GM23338 (cell line): ENCODE results near the gene RNF213.

Experiments
- CREB1 ChIP-seq: fragments of 250-450 bp; sonication (Bioruptor Pico); IDR thresholded peaks from 2 replicates; pipeline ENCODE4 v1.5.0; 2020; ENCODE audit warnings: low read depth, mild to moderate bottlenecking, moderate library complexity
- EZH2 ChIP-seq: fragments of 200-600 bp; sonication (generic); IDR thresholded peaks from one replicate; pipeline ENCODE4 v1.8.0; 2017; ENCODE audit warnings: antibody characterized with exemption, mild to moderate bottlenecking, low read depth; ENCODE audit not compliant: unreplicated experiment
- EZH2phosphoT487 ChIP-seq: fragments of 200-600 bp; sonication (generic); IDR thresholded peaks from one replicate; pipeline ENCODE4 v1.8.1; 2018; ENCODE audit warnings: antibody characterized with exemption; ENCODE audit not compliant: unreplicated experiment
- JUNB ChIP-seq: IDR thresholded peaks from one replicate; pipeline ENCODE4 v1.6.1; 2016; ENCODE audit warnings: antibody characterized with exemption; ENCODE audit not compliant: unreplicated experiment
- NANOG ChIP-seq: IDR thresholded peaks from 2 replicates; pipeline ENCODE4 v1.6.1; 2016; ENCODE audit warnings: antibody characterized with exemption, borderline replicate concordance
- POLR2AphosphoS5 ChIP-seq: IDR thresholded peaks from 2 replicates; pipeline ENCODE4 v1.6.1; 2016; ENCODE audit warnings: antibody characterized with exemption, low read depth
- REST ChIP-seq: IDR thresholded peaks from one replicate; pipeline ENCODE4 v1.6.1; 2018; ENCODE audit warnings: antibody characterized with exemption; ENCODE audit not compliant: unreplicated experiment
- STAT1 ChIP-seq: IDR thresholded peaks from one replicate; pipeline ENCODE4 v1.6.1; 2016; ENCODE audit warnings: antibody characterized with exemption; ENCODE audit not compliant: unreplicated experiment
- ZNF114 ChIP-seq: fragments of 250-450 bp; sonication (Bioruptor Pico); IDR thresholded peaks from 2 replicates; pipeline ENCODE4 v1.5.0; 2020; ENCODE audit warnings: mild to moderate bottlenecking, moderate library complexity
- ZNF331 ChIP-seq: fragments of 250-450 bp; sonication (Bioruptor Pico); IDR thresholded peaks from 2 replicates; pipeline ENCODE4 v1.5.0; 2020; ENCODE audit warnings: low read depth, mild to moderate bottlenecking, moderate library complexity
- ZNF462 ChIP-seq: fragments of 250-450 bp; sonication (Bioruptor Pico); IDR thresholded peaks from 2 replicates; pipeline ENCODE4 v1.5.0; 2020; ENCODE audit warnings: mild to moderate bottlenecking, moderate library complexity
- TF ChIP-seq, protein P1 (sequence below), 2 experiments: fragments of 200-600 bp in 1 of 2; sonication (generic) in 1 of 2; conservative IDR thresholded peaks; 2 replicates each; pipeline versions ENCODE4 v1.5.1 to v1.6.1; 2016 to 2017; ENCODE audit warnings: antibody characterized with exemption in 2 of 2, low read depth in 2 of 2, mild to moderate bottlenecking in 2 of 2, moderate library complexity in 1 of 2
- TF ChIP-seq, protein P2 (sequence below): IDR thresholded peaks from 2 replicates; pipeline ENCODE4 v1.6.1; 2016; ENCODE audit warnings: antibody characterized with exemption

DNA sequence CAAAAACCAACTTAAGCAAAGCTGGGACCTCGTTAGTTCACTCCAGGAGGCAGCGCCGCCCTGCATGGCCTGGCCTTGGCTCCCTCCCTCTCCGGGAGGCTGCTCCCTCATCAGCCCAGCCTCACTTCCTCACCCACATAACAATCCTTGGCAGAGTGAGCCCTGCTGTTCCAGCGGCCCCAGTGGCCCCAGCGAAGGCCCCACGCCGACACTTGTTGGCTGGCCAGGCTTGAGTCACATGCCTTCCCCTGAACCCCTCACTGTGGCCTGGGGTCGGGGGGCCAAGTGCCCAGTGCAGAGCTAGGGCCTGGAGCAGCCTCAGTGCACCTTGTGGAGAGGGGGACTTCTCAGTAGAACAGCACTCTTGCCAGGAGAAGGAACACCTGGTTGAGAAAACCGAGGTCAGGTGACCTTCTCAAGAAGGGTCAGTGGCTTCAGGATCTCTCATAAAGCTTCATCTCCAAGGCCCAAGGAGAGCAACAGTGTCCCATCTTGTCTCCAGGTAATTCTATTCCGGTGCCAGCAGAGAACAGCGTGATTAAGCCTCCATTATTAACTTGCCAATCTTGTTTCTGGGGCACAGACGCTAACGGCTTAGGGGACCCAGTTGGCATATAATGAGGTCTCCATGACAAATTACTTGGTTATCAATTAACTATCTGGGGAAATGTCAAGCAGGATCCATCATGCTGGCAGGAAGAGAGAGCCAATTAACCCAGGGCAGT lies 181.1 kb downstream of the RNF213 start:
- TF ChIP-seq, protein P1, sequence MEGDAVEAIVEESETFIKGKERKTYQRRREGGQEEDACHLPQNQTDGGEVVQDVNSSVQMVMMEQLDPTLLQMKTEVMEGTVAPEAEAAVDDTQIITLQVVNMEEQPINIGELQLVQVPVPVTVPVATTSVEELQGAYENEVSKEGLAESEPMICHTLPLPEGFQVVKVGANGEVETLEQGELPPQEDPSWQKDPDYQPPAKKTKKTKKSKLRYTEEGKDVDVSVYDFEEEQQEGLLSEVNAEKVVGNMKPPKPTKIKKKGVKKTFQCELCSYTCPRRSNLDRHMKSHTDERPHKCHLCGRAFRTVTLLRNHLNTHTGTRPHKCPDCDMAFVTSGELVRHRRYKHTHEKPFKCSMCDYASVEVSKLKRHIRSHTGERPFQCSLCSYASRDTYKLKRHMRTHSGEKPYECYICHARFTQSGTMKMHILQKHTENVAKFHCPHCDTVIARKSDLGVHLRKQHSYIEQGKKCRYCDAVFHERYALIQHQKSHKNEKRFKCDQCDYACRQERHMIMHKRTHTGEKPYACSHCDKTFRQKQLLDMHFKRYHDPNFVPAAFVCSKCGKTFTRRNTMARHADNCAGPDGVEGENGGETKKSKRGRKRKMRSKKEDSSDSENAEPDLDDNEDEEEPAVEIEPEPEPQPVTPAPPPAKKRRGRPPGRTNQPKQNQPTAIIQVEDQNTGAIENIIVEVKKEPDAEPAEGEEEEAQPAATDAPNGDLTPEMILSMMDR (conservative IDR thresholded peaks at IDR 0.05; ENCODE audit: low read depth in 2 of 2): no peak
- TF ChIP-seq EZH2 (no peak), ZNF114 (CRISPR knock-in tag) (no peak), ZNF331 (no peak), REST (no peak), EZH2phosphoT487 (no peak), NANOG (no peak), POLR2AphosphoS5 (no peak), CREB1 (CRISPR knock-in tag) (no peak), ZNF462 (CRISPR knock-in tag) (no peak), JUNB (no peak), STAT1 (no peak)
- TF ChIP-seq, protein P2, sequence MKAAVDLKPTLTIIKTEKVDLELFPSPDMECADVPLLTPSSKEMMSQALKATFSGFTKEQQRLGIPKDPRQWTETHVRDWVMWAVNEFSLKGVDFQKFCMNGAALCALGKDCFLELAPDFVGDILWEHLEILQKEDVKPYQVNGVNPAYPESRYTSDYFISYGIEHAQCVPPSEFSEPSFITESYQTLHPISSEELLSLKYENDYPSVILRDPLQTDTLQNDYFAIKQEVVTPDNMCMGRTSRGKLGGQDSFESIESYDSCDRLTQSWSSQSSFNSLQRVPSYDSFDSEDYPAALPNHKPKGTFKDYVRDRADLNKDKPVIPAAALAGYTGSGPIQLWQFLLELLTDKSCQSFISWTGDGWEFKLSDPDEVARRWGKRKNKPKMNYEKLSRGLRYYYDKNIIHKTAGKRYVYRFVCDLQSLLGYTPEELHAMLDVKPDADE: no peak
